IPS-18c (cell line): ENCODE measurements around the gene EFNA2.

Experiments used
- H3K4me3 ChIP-seq: 2 replicates; pipeline ENCODE4 v1.7.0; 2013; ENCODE audit warnings: low read depth, mild to moderate bottlenecking, low read length, moderate library complexity; ENCODE audit not compliant: insufficient read depth
- H3K9me3 ChIP-seq: one replicate; pipeline ENCODE4 v1.6.1; 2013; ENCODE audit warnings: mild to moderate bottlenecking, low read length, moderate library complexity; ENCODE audit not compliant: control insufficient read depth, insufficient read depth

The EFNA2 gene

GRCh38 chr19:1247748-1248138 lies 37.9 kb upstream of the EFNA2 start:
- Histone ChIP-seq H3K4me3 (peak overlapping the region; percentile 76; the same call in 1 of the 2 replicates), H3K9me3 (peaks cover 2% of the 10 kb centered on the region)

DNA sequence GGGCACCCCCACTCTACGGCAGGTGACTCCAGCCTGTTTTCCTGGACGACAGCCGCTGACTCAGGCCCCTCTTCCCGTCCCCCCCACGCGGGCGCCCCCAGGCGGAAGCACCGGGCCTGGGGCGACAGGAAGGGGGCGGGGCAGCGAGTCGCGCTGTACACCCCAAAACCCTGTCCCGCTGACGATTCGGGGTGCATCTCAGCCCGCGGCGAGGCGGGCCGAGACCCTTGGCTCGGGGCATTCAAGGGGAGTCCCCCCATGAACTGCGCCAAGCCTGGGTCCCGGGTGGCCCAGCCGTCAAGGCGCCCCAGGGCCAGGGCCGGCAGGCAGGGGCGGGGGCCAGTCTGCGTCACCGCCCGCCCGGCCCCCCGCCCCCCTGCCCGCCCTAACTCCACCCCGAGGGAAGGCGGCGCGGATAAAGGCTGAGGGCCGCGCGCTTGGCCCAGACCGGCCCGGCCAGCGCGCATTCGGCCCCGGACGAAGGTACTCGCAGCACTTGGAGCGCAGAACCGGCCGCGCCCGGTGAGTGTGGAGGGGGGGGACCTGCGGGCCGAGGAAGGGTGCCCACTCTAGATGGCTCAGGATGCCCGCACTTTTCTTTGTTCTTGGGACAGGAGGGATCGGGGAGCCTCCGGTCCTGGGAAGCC lies 37.4 kb upstream of the EFNA2 start, which contains the start of gene MIDN:
MIDN (plus strand) TSS at position 445 of the 647 bp plus-strand sequence. CDS start 1,714 bp downstream, outside the sequence.
- Histone ChIP-seq H3K9me3 (peaks cover 2% of the 10 kb centered on the region), H3K4me3 (peak within 1 kb of the TSS; percentile 76)

DNA sequence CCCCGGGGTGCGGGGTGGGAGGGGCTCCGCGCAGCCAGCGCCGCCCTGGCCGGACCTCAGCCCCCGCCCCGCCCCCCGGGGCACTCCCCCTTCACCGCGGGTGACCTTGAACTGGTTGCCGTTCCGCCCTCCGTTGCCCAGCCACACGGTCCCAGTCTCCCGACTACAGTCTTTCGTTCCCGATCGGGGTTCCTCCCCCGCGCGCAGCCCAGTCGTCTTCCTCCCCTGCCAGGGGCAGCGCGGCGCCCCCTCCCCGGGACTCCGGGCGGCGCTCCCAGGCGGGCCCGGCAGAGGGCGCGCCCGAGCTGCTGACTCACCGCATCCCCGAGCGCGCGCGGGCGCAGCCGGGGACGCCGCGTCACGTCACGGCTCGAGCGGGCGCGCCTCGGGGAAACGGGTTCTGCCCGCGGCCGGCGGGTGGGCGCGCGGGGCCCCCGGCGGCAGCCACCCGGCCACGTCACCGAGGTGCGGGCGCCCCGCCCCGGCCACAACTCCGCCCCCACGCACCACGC lies 36.8 kb upstream of the EFNA2 start:
- H3K9me3 ChIP-seq, result peaks cover 2% of the 10 kb centered on the region
- H3K4me3 ChIP-seq, result peak overlapping the region; percentile 76

DNA sequence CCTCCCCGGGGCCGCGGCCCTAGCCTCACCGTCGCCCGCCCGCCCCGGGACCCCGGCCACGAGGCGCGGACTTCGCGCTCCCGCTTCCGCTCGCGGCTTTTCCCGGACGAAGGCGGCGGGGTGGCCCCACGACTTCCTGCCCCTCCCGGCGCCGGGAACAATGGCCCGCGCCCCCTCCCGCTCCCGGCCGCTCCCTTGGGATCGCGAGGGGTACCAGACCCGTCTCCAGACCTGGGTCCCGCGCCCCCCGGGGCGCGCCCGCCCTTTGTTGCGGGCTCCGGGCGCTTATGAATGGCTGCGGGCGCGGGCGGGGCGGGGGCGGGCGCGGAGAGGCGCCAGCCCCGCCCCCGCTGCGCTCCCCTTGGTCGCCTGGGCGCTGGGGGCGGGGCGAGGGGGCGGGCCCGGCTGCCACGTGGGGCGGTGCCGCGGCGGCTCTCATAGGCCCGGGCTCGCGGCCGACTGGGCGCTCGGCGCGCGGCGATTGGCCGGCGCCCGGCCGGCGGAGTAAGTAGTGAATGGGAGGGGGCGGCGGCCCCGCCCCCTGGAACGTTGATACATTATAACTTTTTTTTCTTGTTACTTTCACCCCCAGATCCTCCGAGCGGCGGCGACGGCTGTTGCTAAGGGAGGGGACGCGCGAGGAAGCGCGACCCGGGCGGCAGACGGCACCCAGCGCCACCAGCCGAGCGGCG lies 36.2 kb upstream of the EFNA2 start:
- peak overlapping the region; percentile 84 for H3K4me3 ChIP-seq
- peaks cover 2% of the 10 kb centered on the region for H3K9me3 ChIP-seq

DNA sequence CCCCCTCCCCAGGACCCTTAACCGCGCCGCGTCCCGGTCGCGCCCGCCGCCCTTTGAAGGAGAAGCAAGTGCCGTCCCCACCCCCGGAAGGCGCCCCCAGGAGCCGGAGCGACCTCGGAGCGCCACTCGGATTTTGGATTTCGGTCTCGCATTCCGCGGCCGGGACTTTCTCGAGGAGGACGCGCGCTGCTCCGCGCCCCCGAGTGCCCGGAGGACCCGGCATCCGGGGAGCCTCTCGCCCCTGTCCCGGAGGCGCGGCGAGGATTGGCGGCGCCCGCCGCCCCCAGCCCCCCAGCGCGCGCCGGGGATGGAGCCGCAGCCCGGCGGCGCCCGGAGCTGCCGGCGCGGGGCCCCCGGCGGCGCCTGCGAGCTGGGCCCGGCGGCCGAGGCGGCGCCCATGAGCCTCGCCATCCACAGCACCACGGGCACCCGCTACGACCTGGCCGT lies 35.7 kb upstream of the EFNA2 start:
- H3K4me3 ChIP-seq, result peak overlapping the region; percentile 84
- H3K9me3 ChIP-seq, result peaks cover 2% of the 10 kb centered on the region

- peaks cover 2% of the 10 kb centered on the region for H3K9me3 ChIP-seq
- peak overlapping the region; percentile 84 for H3K4me3 ChIP-seq
Observed at GRCh38 chr19:1250437-1251260, 35.0 kb upstream of the EFNA2 start.

DNA sequence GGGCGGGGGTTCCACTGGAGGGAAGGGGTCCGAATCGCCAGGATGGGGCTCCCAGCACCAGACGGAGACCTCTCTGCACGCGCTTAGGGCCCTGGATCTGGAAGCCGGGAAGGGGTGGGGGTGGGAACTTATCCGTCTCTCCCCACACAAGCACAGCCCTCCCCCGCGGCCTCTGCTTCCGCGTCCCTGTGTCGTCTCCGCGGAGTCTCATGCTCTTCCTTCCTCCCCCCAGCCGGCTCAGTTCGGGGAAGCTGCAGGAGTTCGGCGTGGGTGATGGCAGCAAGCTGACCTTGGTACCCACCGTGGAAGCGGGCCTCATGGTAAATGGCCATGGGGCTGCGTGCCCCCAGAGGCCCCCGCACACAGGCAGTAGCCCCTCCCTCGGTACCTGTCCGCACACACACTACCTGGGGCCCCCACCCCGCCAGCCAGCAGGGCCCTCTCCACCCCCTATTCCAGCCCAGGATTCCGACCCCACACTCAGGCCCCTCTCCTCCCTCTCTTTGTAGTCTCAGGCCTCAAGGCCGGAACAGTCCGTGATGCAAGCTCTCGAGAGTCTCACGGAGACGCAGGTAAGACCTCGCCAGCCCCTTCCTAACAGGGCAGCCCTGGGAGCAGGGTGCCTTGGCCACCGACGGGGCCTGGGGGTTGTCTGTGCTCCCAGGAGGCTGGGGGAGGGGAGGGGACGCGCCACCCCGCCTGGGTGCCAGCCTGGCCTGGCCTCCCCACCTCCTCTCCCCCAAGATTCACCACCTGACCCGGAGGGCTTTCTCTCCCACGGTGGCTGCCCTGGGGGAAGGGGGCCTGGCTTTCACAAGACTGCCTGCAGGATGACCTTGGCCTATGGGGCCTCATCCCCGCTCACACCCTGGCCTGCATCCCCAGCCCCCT lies 34.1 kb upstream of the EFNA2 start:
- Histone ChIP-seq H3K9me3 (peaks cover 2% of the 10 kb centered on the region), H3K4me3 (peak overlapping the region; percentile 84)

DNA sequence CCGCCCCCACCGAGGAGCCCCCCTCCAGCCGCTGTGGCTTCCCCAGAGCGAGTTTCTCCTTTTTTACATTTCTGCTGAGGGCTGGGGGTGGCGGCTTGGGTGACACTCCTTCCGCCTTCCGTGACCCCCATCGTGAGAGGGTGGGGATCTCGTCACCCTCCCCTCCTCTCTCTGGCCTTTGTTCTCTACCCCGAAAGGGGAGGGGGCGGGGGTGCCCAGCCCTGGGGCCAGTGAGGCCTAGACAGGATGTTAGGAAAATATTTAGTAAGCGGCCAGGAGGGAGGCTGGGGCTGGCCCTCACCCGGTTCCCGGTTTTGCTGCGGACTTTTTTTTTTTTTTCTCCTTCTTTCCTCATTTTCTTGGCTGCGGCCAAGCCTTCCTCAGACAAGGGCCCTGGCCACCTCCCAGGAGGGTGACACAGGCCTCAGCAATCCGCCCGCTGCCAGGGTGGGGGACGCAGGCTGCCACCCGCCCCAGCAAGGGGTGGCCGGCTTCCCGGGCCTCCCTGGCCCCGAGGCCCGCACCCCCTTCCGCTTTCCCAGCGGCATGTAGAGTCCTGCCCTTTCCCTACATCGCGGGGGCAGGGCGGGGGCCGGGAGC lies 33.4 kb upstream of the EFNA2 start:
- Histone ChIP-seq H3K4me3 (peak overlapping the region; percentile 84), H3K9me3 (peaks cover 3% of the 10 kb centered on the region)

DNA sequence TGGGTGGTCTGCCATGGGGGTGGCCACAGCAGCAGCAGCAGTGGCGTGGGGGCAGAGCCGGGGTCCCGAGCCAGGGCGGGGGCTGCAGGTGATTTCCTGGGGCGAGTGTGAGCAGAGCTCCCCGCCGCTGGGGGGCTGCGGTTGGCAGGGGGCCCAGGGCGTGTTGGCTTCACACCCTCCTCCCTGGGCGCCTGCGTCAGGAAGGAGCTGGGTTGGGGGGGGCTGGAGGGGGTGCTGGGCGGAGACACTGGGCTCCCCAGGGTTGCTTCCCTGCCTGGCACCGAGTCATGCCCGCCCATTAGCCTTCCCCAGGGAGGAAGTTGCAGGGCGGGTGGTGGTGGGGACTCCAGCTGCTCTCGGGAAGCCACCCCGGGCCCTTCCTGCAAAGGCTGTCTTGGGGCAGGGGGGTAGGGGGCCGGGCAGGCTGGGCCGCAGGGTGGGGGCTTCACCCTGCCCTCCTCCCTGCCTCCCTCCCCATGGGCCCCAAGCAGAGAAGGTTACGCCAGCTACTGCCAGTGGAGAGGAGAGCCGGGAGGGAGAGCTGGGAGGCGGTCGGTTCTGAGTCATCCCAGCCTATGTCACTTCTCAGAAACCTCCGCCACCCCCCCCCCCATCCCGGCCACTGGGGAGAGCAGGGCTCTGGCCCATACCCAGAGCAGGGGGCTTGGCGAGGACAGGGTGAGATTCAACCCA lies 32.7 kb upstream of the EFNA2 start:
- Histone ChIP-seq H3K4me3 (peak overlapping the region; percentile 84; the same call in 1 of the 2 replicates), H3K9me3 (peaks cover 4% of the 10 kb centered on the region)

DNA sequence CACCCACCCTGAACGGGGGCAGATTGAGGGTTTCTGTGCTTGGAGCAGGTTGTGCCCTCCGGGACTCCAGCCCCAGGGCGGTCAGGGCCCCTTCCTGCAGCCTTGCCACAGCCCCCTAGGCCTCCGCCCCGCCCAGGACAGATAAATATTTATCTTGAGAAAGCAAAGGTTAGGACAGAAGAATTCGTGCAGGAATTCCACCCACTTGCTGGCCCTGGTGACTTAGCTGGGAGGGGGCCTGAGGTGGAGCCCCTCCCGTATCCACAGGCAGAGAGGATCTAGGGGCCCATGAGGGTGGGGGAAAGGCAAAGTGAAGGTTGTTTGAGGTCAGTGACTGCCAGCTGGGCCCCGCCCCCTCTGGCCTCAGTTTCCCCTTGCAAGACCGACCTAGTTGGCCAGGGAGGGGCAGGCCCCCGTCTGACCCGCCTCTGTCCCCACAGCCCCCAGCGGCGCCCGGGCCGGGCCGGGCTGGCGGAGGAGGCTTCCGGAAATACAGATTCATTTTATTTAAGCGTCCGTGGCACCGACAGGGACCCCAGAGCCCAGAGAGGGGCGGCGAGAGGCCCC lies 32.1 kb upstream of the EFNA2 start:
- H3K9me3 ChIP-seq, result peaks cover 4% of the 10 kb centered on the region
- no peak overlapping the region for H3K4me3 ChIP-seq

- H3K9me3 ChIP-seq, result peaks cover 6% of the 10 kb centered on the region
- no peak overlapping the region for H3K4me3 ChIP-seq
Observed at GRCh38 chr19:1254081-1254527, 31.6 kb upstream of the EFNA2 start.

GRCh38 chr19:1254530-1255185 lies 31.0 kb upstream of the EFNA2 start:
- Histone ChIP-seq H3K9me3 (peaks cover 4% of the 10 kb centered on the region), H3K4me3 (no peak overlapping the region)

- Histone ChIP-seq H3K4me3 (no peak overlapping the region), H3K9me3 (peaks cover 4% of the 10 kb centered on the region)
Observed at GRCh38 chr19:1255186-1256161, 30.2 kb upstream of the EFNA2 start.
